Activated naive CD8-positive, alpha-beta T cell (primary cell): ENCODE results near the gene STRIP2.
"Not testable (repeated sequence)": the region's sequence is repeated elsewhere in the genome, so short reads cannot be mapped to it uniquely, and the experiment has no call there.

Source experiments
- H3K27ac Mint-ChIP-seq: one replicate; pipeline ENCODE4 v1.8.0; 2021; ENCODE audit warnings: mixed read lengths
- H3K27me3 Mint-ChIP-seq: one replicate; pipeline ENCODE4 v1.8.0; 2021; ENCODE audit warnings: mixed read lengths
- H3K36me3 Mint-ChIP-seq: one replicate; pipeline ENCODE4 v1.8.0; 2021; ENCODE audit warnings: mixed read lengths
- H3K4me1 Mint-ChIP-seq: one replicate; pipeline ENCODE4 v1.8.0; 2021; ENCODE audit warnings: low read depth, mixed read lengths
- H3K4me3 Mint-ChIP-seq: one replicate; pipeline ENCODE4 v1.8.0; 2021; ENCODE audit warnings: mild to moderate bottlenecking, mixed read lengths
- H3K9me3 Mint-ChIP-seq: one replicate; pipeline ENCODE4 v1.8.0; 2021; ENCODE audit warnings: low read depth, mixed read lengths

The STRIP2 gene

GRCh38 chr7:129435414-129435829, 1.2 kb downstream of the STRIP2 start:
- H3K9me3 Mint-ChIP-seq: no peaks in the 10 kb centered on the region
- peaks cover 38% of the 10 kb centered on the region for H3K4me1 Mint-ChIP-seq
- H3K27me3 Mint-ChIP-seq: peaks cover 23% of the 10 kb centered on the region
- peaks cover 6% of the 10 kb centered on the region for H3K36me3 Mint-ChIP-seq
- peak overlapping the region; percentile 93 for H3K4me3 Mint-ChIP-seq
- H3K27ac Mint-ChIP-seq: peak overlapping the region; percentile 72

- Mint-ChIP-seq H3K9me3 (no peaks in the 10 kb centered on the region), H3K4me1 (peaks cover 38% of the 10 kb centered on the region), H3K4me3 (peak overlapping the region; percentile 49), H3K27me3 (peaks cover 23% of the 10 kb centered on the region), H3K27ac (no peak overlapping the region), H3K36me3 (peaks cover 6% of the 10 kb centered on the region)
Measured at GRCh38 chr7:129436335-129436923, 2.2 kb downstream of the STRIP2 start.

- H3K4me1 Mint-ChIP-seq: peaks cover 38% of the 10 kb centered on the region
- no peak overlapping the region for H3K27ac Mint-ChIP-seq
- H3K36me3 Mint-ChIP-seq: peaks cover 6% of the 10 kb centered on the region
- no peaks in the 10 kb centered on the region for H3K9me3 Mint-ChIP-seq
- no peak overlapping the region for H3K4me3 Mint-ChIP-seq
- peaks cover 23% of the 10 kb centered on the region for H3K27me3 Mint-ChIP-seq
Measured at GRCh38 chr7:129437190-129437589, 3.0 kb downstream of the STRIP2 start.

GRCh38 chr7:129438281-129438838, 4.1 kb downstream of the STRIP2 start:
- H3K4me1 Mint-ChIP-seq: peaks cover 31% of the 10 kb centered on the region
- no peaks in the 10 kb centered on the region for H3K9me3 Mint-ChIP-seq
- peaks cover 6% of the 10 kb centered on the region for H3K36me3 Mint-ChIP-seq
- peaks cover 18% of the 10 kb centered on the region for H3K27me3 Mint-ChIP-seq
- peak overlapping the region; percentile 6 for H3K4me3 Mint-ChIP-seq
- peak overlapping the region; percentile 82 for H3K27ac Mint-ChIP-seq

GRCh38 chr7:129438839-129439651, 4.8 kb downstream of the STRIP2 start:
- Mint-ChIP-seq H3K4me1 (peaks cover 29% of the 10 kb centered on the region), H3K27ac (peak overlapping the region; percentile 82), H3K27me3 (peaks cover 18% of the 10 kb centered on the region), H3K36me3 (peaks cover 6% of the 10 kb centered on the region), H3K9me3 (no peaks in the 10 kb centered on the region), H3K4me3 (no peak overlapping the region)

GRCh38 chr7:129439963-129440625, 5.9 kb downstream of the STRIP2 start:
- Mint-ChIP-seq H3K27me3 (peaks cover 16% of the 10 kb centered on the region), H3K4me1 (peaks cover 27% of the 10 kb centered on the region), H3K36me3 (peaks cover 6% of the 10 kb centered on the region), H3K4me3 (no peak overlapping the region), H3K9me3 (no peaks in the 10 kb centered on the region), H3K27ac (no peak overlapping the region)

- peaks cover 10% of the 10 kb centered on the region for H3K36me3 Mint-ChIP-seq
- H3K27ac Mint-ChIP-seq: no peak overlapping the region
- H3K4me1 Mint-ChIP-seq: peaks cover 10% of the 10 kb centered on the region
- no peak overlapping the region for H3K4me3 Mint-ChIP-seq
- peaks cover 2% of the 10 kb centered on the region for H3K27me3 Mint-ChIP-seq
- H3K9me3 Mint-ChIP-seq: no peaks in the 10 kb centered on the region
Measured at GRCh38 chr7:129443612-129444011, 9.4 kb downstream of the STRIP2 start.

- H3K36me3 Mint-ChIP-seq: peaks cover 20% of the 10 kb centered on the region
- not testable (repeated sequence) for H3K4me1 Mint-ChIP-seq, H3K4me3 Mint-ChIP-seq, H3K27ac Mint-ChIP-seq, H3K27me3 Mint-ChIP-seq, H3K9me3 Mint-ChIP-seq
Measured at GRCh38 chr7:129444776-129445175, 10.5 kb downstream of the STRIP2 start.

GRCh38 chr7:129446925-129447324, 12.7 kb downstream of the STRIP2 start:
- H3K36me3 Mint-ChIP-seq: peaks cover 18% of the 10 kb centered on the region

GRCh38 chr7:129447445-129447844, 13.2 kb downstream of the STRIP2 start:
- not testable (repeated sequence) for H3K9me3 Mint-ChIP-seq, H3K4me3 Mint-ChIP-seq, H3K27me3 Mint-ChIP-seq, H3K4me1 Mint-ChIP-seq, H3K27ac Mint-ChIP-seq
- H3K36me3 Mint-ChIP-seq: peaks cover 18% of the 10 kb centered on the region

More at GRCh38 chr7:129446925-129447324, 12.7 kb downstream of the STRIP2 start:
- H3K27me3 Mint-ChIP-seq, H3K4me1 Mint-ChIP-seq, H3K4me3 Mint-ChIP-seq, H3K27ac Mint-ChIP-seq, H3K9me3 Mint-ChIP-seq: not testable (repeated sequence)

GRCh38 chr7:129448608-129449007, 14.4 kb downstream of the STRIP2 start:
- peaks cover 18% of the 10 kb centered on the region for H3K36me3 Mint-ChIP-seq
- not testable (repeated sequence) for H3K4me3 Mint-ChIP-seq, H3K27ac Mint-ChIP-seq, H3K4me1 Mint-ChIP-seq, H3K27me3 Mint-ChIP-seq, H3K9me3 Mint-ChIP-seq

- Mint-ChIP-seq H3K36me3 (peaks cover 18% of the 10 kb centered on the region), H3K27me3 (no peaks in the 10 kb centered on the region), H3K4me1 (no peaks in the 10 kb centered on the region), H3K9me3 (peaks cover 5% of the 10 kb centered on the region), H3K27ac (no peak overlapping the region), H3K4me3 (no peak overlapping the region)
Measured at GRCh38 chr7:129450295-129450694, 16.1 kb downstream of the STRIP2 start.

GRCh38 chr7:129452589-129453231, 18.5 kb downstream of the STRIP2 start:
- H3K27ac Mint-ChIP-seq: no peak overlapping the region
- H3K27me3 Mint-ChIP-seq: no peaks in the 10 kb centered on the region
- H3K9me3 Mint-ChIP-seq: peaks cover 5% of the 10 kb centered on the region
- H3K4me1 Mint-ChIP-seq: no peaks in the 10 kb centered on the region
- H3K4me3 Mint-ChIP-seq: no peak overlapping the region
- H3K36me3 Mint-ChIP-seq: peaks cover 13% of the 10 kb centered on the region

- Mint-ChIP-seq H3K4me1 (no peaks in the 10 kb centered on the region), H3K4me3 (no peak overlapping the region), H3K27me3 (no peaks in the 10 kb centered on the region), H3K27ac (no peak overlapping the region), H3K9me3 (peaks cover 5% of the 10 kb centered on the region), H3K36me3 (peaks cover 9% of the 10 kb centered on the region)
Measured at GRCh38 chr7:129453510-129454248, 19.4 kb downstream of the STRIP2 start.
